Measurements from ENCODE around the gene SMARCC1. TPM values are rescaled to one million over a fixed set of nuclear protein-coding genes. Genes with fewer than 3 reads are reported as not detected.

SMARCC1 gene
- total and polyA plus RNA-seq, 2 donors from 2014 or later, result 11.6 to 80.4 TPM

- intact Hi-C loops (cut with DNase I), result no loop called here
- Histone ChIP-seq H3K9me3 (ENCODE audit: control insufficient read depth in 2 of 3, insufficient read depth in 1 of 3, low read length in 3 of 3) (no peaks in the 10 kb centered on the region), H3K27ac (ENCODE audit: low read depth in 2 of 2, low read length in 2 of 2) (no peak overlapping the region), H3K36me3 (ENCODE audit: control insufficient read depth in 2 of 3, insufficient read depth in 3 of 3, low read length in 3 of 3) (peaks cover 5 to 9% (median 7%) of the 10 kb centered on the region in 3 donors), H3K4me1 (ENCODE audit: control insufficient read depth in 2 of 3, insufficient read depth in 2 of 3, low read depth in 1 of 3, low read length in 3 of 3) (no peaks in the 10 kb centered on the region), H3K9ac (ENCODE audit: low read length in 3 of 3) (no peak overlapping the region), H3K27me3 (ENCODE audit: control insufficient read depth, insufficient read depth, low read length) (no peaks in the 10 kb centered on the region), H3K4me3 (ENCODE audit: low read length in 3 of 3) (no peak overlapping the region)
- TF ChIP-seq CTCF (IDR thresholded peaks at IDR 0.05; ENCODE audit: borderline replicate concordance, extremely low read depth, insufficient read depth), result no peak
- DNase-seq (no peak), FAIRE-seq (no peak)
Observed at GRCh38 chr3:47652142-47652541, 129.6 kb downstream of the SMARCC1 start.

- no peak for TF ChIP-seq CTCF (IDR thresholded peaks at IDR 0.05; ENCODE audit: borderline replicate concordance, extremely low read depth, insufficient read depth)
- Histone ChIP-seq H3K9ac (ENCODE audit: low read length in 3 of 3) (no peak overlapping the region), H3K36me3 (ENCODE audit: control insufficient read depth in 2 of 3, insufficient read depth in 3 of 3, low read length in 3 of 3) (peaks cover 3 to 7% (median 4%) of the 10 kb centered on the region in 3 donors), H3K9me3 (ENCODE audit: control insufficient read depth in 2 of 3, insufficient read depth in 1 of 3, low read length in 3 of 3) (no peaks in the 10 kb centered on the region), H3K27me3 (ENCODE audit: control insufficient read depth, insufficient read depth, low read length) (no peaks in the 10 kb centered on the region), H3K4me3 (ENCODE audit: low read length in 3 of 3) (no peak overlapping the region), H3K4me1 (ENCODE audit: control insufficient read depth in 2 of 3, insufficient read depth in 2 of 3, low read depth in 1 of 3, low read length in 3 of 3) (no peaks in the 10 kb centered on the region), H3K27ac (ENCODE audit: low read depth in 2 of 2, low read length in 2 of 2) (no peak overlapping the region)
- FAIRE-seq (no peak), DNase-seq (no peak)
- intact Hi-C loops (cut with DNase I), result no loop called here
Observed at GRCh38 chr3:47650294-47650693, 131.4 kb downstream of the SMARCC1 start.

GRCh38 chr3:47647550-47647949 is 134.1 kb downstream of the SMARCC1 start:
- Histone ChIP-seq H3K27ac (ENCODE audit: low read depth in 2 of 2, low read length in 2 of 2) (no peak overlapping the region), H3K36me3 (ENCODE audit: control insufficient read depth in 2 of 3, insufficient read depth in 3 of 3, low read length in 3 of 3) (peaks cover 2 to 11% (median 3%) of the 10 kb centered on the region in 3 donors), H3K4me1 (ENCODE audit: control insufficient read depth in 2 of 3, insufficient read depth in 2 of 3, low read depth in 1 of 3, low read length in 3 of 3) (no peaks in the 10 kb centered on the region), H3K9me3 (ENCODE audit: control insufficient read depth in 2 of 3, insufficient read depth in 1 of 3, low read length in 3 of 3) (no peaks in the 10 kb centered on the region), H3K27me3 (ENCODE audit: control insufficient read depth, insufficient read depth, low read length) (no peaks in the 10 kb centered on the region), H3K4me3 (ENCODE audit: low read length in 3 of 3) (no peak overlapping the region), H3K9ac (ENCODE audit: low read length in 3 of 3) (no peak overlapping the region)
- DNase-seq, result no peak
- FAIRE-seq, result no peak
- TF ChIP-seq CTCF (IDR thresholded peaks at IDR 0.05; ENCODE audit: borderline replicate concordance, extremely low read depth, insufficient read depth), result no peak
- intact Hi-C loops (cut with DNase I), result no loop called here

- FAIRE-seq, result no peak
- intact Hi-C loops (cut with DNase I), result no loop called here
- no peak overlapping the region for H3K27ac ChIP-seq (ENCODE audit: low read depth in 2 of 2, low read length in 2 of 2)
- H3K9ac ChIP-seq (ENCODE audit: low read length in 3 of 3), result no peak overlapping the region
- no peaks in the 10 kb centered on the region for H3K27me3 ChIP-seq (ENCODE audit: control insufficient read depth, insufficient read depth, low read length)
- DNase-seq, result peak in 1 of 5 donors; percentile 15
- H3K4me3 ChIP-seq (ENCODE audit: low read length in 3 of 3), result no peak overlapping the region
- no peaks in the 10 kb centered on the region for H3K9me3 ChIP-seq (ENCODE audit: control insufficient read depth in 2 of 3, insufficient read depth in 1 of 3, low read length in 3 of 3)
- no peaks in the 10 kb centered on the region for H3K4me1 ChIP-seq (ENCODE audit: control insufficient read depth in 2 of 3, insufficient read depth in 2 of 3, low read depth in 1 of 3, low read length in 3 of 3)
- H3K36me3 ChIP-seq (ENCODE audit: control insufficient read depth in 2 of 3, insufficient read depth in 3 of 3, low read length in 3 of 3), result peaks cover 2 to 4% (median 3%) of the 10 kb centered on the region in 3 donors
- TF ChIP-seq CTCF (IDR thresholded peaks at IDR 0.05; ENCODE audit: borderline replicate concordance, extremely low read depth, insufficient read depth), result no peak
Observed at GRCh38 chr3:47646362-47646761, 135.3 kb downstream of the SMARCC1 start.

Measured in kidney (tissue), 14 donors.